Pancreas (tissue), 10 donors: Measurements from ENCODE around the gene ANO7. TPM values are rescaled to one million over a fixed set of nuclear protein-coding genes. Genes with fewer than 3 reads are reported as not detected.

Experiments
- ATAC-seq, 4 donors: fragments of 200-7000 bp; cut with Tn5 transposase; one replicate each; pipeline versions ENCODE4 v1.8.0 to v1.9.1; 2020; ENCODE audit warnings: mild to moderate bottlenecking in 4 of 4, moderate library complexity in 4 of 4
- DNase-seq, 6 donors: peaks; one replicate each; pipeline ENCODE4 v3.0.0-alpha.2; 2020
- FAIRE-seq: peaks from 2 replicates; lab custom pipeline; 2012; peaks lifted over from hg19 to GRCh38; lab: Jason Lieb, UNC
- H3K27ac ChIP-seq, 4 donors: fragments of 200-600 bp; sonication (generic); 1 replicate in 3 of 4; 2 replicates in 1 of 4; pipeline versions ENCODE4 v1.5.0 to v1.8.0; 2020
- H3K27me3 ChIP-seq, 4 donors: fragments of 200-600 bp; one replicate each; pipeline ENCODE4 v1.8.0; 2021
- H3K36me3 ChIP-seq, 3 donors: fragments of 200-600 bp; sonication (generic) in 1 of 3; one replicate each; pipeline versions ENCODE4 v1.5.0 to v1.8.0; 2020 to 2021
- H3K4me1 ChIP-seq, 3 donors: fragments of 200-600 bp; one replicate each; pipeline ENCODE4 v1.8.0; 2021
- H3K4me3 ChIP-seq, 4 donors: fragments of 200-600 bp; sonication (generic) in 2 of 4; one replicate each; pipeline versions ENCODE4 v1.5.0 to v1.8.0; 2020 to 2021
- H3K9me3 ChIP-seq, 4 donors: fragments of 200-600 bp; one replicate each; pipeline ENCODE4 v1.8.0; 2021
- CTCF ChIP-seq, 4 donors: fragments of 200-600 bp; sonication (generic) in 3 of 4; IDR thresholded peaks; one replicate each; pipeline versions ENCODE4 v1.5.0 to v1.8.0; 2021; ENCODE audit warnings: antibody characterized with exemption in 4 of 4
- WGBS, 2 donors: extraction: QIAGEN DNeasy Blood & Tissue Kit; methylation state at CpG; one replicate each; pipeline ENCODE4 v1.1.7; 2013; 5-methylcytosine and 5-hydroxymethylcytosine counted together
- intact Hi-C, 3 donors: fragments of 100-400 bp; cut with DNase I; formaldehyde crosslinking; loops; one replicate each; pipeline versions ENCODE4 v1.11.1 to v1.14.2; 2022
- polyA plus RNA-seq, 2 donors: library from polyadenylated mRNA; stranded (reverse); fragments of 200-250 nt; gene quantifications; one replicate each; pipeline ENCODE4 v1.2.3, GENCODE V29; 2013
- total RNA-seq, 6 donors: library from RNA; stranded (reverse); fragmentation: NEBNext Ultra II Directional in 4 of 6; extraction: Animal tissue kit (Norgen Biotek cat#: 25700) in 4 of 6; gene quantifications; one replicate each; pipeline versions ENCODE4 v1.2.1 to v1.2.4, GENCODE V29; 2021 to 2023
- donor health status: healthy with polysubstance abuse.
- donor health status: DM: no; HTN: no; CAD: no; lungs with moderate emphysema.
- donor health status: DM: no; HTN: no; CAD: no.
- donor health status: control.
- donor health status: control.
- donor health status: Bipolar disorder and iron deficiency.
- donor health status: DM: yes; HTN: yes; CAD: no.
- donor health status: DM: no; HTN: no; CAD: no.
- donor health status: DM: no; HTN: no; CAD: no.
- donor health status: DM: yes; HTN: yes; CAD: no.

Gene ANO7
- total and polyA plus RNA-seq, 8 donors = 0.66 to 1.8 (median 1.1) TPM

GRCh38 chr2:241267249-241268067, 79.0 kb downstream of the ANO7 start:
- no peak overlapping the region for H3K27ac ChIP-seq
- no peak overlapping the region for H3K4me3 ChIP-seq
- DNase-seq = no peak
- intact Hi-C loops = loop anchor here in 1 of 3 donors (10.0 kb wide), 1 partner anchor 67 kb away; no protein-coding TSS in a partner anchor
- H3K27me3 ChIP-seq = no peaks in the 10 kb centered on the region
- WGBS, 2 donors = 51 to 59% methylated on average over 12 of the region's 12 CpGs
- TF ChIP-seq CTCF (IDR thresholded peaks at IDR 0.05) = no peak
- peaks cover 12 to 23% (median 17%) of the 10 kb centered on the region in 3 donors for H3K4me1 ChIP-seq
- H3K9me3 ChIP-seq = no peaks in the 10 kb centered on the region
- no peak for ATAC-seq
- peaks cover 13 to 41% (median 22%) of the 10 kb centered on the region in 3 donors for H3K36me3 ChIP-seq
- FAIRE-seq = no peak

GRCh38 chr2:241268306-241268705, 79.8 kb downstream of the ANO7 start:
- H3K9me3 ChIP-seq = no peaks in the 10 kb centered on the region
- H3K27me3 ChIP-seq = no peaks in the 10 kb centered on the region
- no peak overlapping the region for H3K27ac ChIP-seq
- TF ChIP-seq CTCF (IDR thresholded peaks at IDR 0.05) = no peak
- FAIRE-seq (no peak), ATAC-seq (no peak), DNase-seq (no peak)
- peaks cover 8 to 32% (median 13%) of the 10 kb centered on the region in 3 donors for H3K36me3 ChIP-seq
- peaks cover 12 to 26% (median 17%) of the 10 kb centered on the region in 3 donors for H3K4me1 ChIP-seq
- intact Hi-C loops = loop anchor here in 1 of 3 donors (10.0 kb wide), 1 partner anchor 66 kb away; no protein-coding TSS in a partner anchor
- 44 to 54% methylated on average over 7 of the region's 7 CpGs for WGBS, 2 donors
- no peak overlapping the region for H3K4me3 ChIP-seq

- no peak for DNase-seq
- Histone ChIP-seq H3K27ac (no peak overlapping the region), H3K4me3 (peak overlapping the region in 2 of 4 donors; percentile 94 to 95), H3K4me1 (peaks cover 12 to 29% (median 17%) of the 10 kb centered on the region in 3 donors), H3K27me3 (no peaks in the 10 kb centered on the region), H3K36me3 (peaks cover 7 to 27% (median 8%) of the 10 kb centered on the region in 3 donors), H3K9me3 (no peaks in the 10 kb centered on the region)
- ATAC-seq = no peak
- intact Hi-C loops = loop anchor here in 1 of 3 donors (10.0 kb wide), 1 partner anchor 66 kb away; no protein-coding TSS in a partner anchor
- no peak for TF ChIP-seq CTCF (IDR thresholded peaks at IDR 0.05)
- no peak for FAIRE-seq
- WGBS, 2 donors = 44 to 47% methylated on average over 14 of the region's 14 CpGs
Measured at GRCh38 chr2:241268716-241269445, 80.4 kb downstream of the ANO7 start.

- Histone ChIP-seq H3K4me3 (peak overlapping the region in 2 of 4 donors; percentile 94 to 95), H3K4me1 (peaks cover 12 to 29% (median 17%) of the 10 kb centered on the region in 3 donors), H3K27me3 (no peaks in the 10 kb centered on the region), H3K36me3 (peaks cover 3 to 19% (median 7%) of the 10 kb centered on the region in 3 donors), H3K9me3 (no peaks in the 10 kb centered on the region), H3K27ac (peak overlapping the region in 2 of 4 donors; percentile 94 to 97)
- DNase-seq (peak in 2 of 6 donors; percentile 32 to 41), FAIRE-seq (no peak), ATAC-seq (peak in 1 of 4 donors; percentile 5)
- TF ChIP-seq CTCF (IDR thresholded peaks at IDR 0.05) = no peak
- intact Hi-C loops = loop anchor here in 1 of 3 donors (10.0 kb wide), 1 partner anchor 65 kb away; no protein-coding TSS in a partner anchor
- 33 to 36% methylated on average over 15 of the region's 15 CpGs for WGBS, 2 donors
Measured at GRCh38 chr2:241269707-241270520, 81.4 kb downstream of the ANO7 start.
